CD4-positive, alpha-beta T cell treated with Interleukin-6 for 4 hours (primary cell): ENCODE results near the gene LAMC1.
"Not testable (repeated sequence)": the region's sequence is repeated elsewhere in the genome, so short reads cannot be mapped to it uniquely, and the experiment has no call there.

Experiments
- DNase-seq: peaks from one replicate; pipeline ENCODE4 v3.0.0-alpha.2; 2020; ENCODE audit warnings: mixed read lengths

Gene LAMC1

DNA sequence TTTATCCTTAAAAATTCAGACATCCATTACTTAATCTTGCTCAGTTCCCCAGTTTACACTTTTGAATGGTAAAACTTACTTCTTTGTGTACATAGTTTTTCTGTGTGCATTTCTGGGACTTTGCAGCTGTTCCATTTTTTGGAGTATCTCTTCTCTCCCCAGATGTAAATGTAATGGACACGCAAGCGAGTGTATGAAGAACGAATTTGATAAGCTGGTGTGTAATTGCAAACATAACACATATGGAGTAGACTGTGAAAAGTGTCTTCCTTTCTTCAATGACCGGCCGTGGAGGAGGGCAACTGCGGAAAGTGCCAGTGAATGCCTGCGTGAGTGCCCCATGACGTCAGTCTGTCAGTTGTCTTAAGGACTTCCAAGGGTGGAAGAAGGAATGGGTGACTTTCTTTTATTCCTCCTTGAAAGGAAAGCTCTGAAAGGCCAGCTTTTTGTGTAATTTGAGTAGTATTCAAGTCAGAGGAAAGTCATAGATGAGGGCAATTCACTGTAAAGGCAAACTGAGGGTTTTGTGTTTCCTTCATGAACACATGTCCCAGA, 87.2 kb downstream of the LAMC1 start:
- no peak for DNase-seq

DNA sequence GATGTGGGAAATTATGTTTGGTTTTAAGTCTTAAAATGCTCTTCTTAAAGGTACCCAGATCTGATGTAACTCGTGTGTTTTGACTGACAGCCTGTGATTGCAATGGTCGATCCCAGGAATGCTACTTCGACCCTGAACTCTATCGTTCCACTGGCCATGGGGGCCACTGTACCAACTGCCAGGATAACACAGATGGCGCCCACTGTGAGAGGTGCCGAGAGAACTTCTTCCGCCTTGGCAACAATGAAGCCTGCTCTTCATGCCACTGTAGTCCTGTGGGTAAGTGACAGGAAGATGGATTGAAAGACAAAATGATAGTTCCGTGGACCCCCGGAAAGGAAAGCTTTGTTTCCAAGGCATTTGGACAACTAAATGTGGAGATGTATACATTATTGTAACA, 91.2 kb downstream of the LAMC1 start:
- no peak for DNase-seq

GRCh38 chr1:183116416-183116815, 93.2 kb downstream of the LAMC1 start:
- no peak for DNase-seq

- DNase-seq = no peak
Measured at GRCh38 chr1:183121609-183122008, 98.4 kb downstream of the LAMC1 start.

DNA sequence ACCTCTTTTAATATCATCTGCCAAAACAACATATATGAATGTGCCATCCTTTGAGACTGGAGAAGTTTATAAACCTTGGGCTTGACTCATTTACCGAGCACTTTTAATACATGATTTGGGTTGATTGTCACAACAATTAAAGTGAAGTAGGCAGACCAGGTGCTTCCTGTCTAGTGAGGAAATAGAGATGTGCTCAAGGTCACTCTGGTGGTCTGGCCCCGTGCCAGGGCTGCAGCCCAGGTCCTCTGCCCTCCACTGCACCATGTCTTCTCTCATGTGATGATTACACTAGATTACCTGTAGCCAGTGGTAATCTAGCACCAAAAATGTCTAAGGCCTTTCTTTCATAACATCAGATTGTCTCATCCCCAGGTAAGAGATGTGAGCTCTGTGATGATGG, 101.0 kb downstream of the LAMC1 start:
- no peak for DNase-seq

- DNase-seq = no peak
Measured at GRCh38 chr1:183125279-183125999, 102.2 kb downstream of the LAMC1 start.

DNA sequence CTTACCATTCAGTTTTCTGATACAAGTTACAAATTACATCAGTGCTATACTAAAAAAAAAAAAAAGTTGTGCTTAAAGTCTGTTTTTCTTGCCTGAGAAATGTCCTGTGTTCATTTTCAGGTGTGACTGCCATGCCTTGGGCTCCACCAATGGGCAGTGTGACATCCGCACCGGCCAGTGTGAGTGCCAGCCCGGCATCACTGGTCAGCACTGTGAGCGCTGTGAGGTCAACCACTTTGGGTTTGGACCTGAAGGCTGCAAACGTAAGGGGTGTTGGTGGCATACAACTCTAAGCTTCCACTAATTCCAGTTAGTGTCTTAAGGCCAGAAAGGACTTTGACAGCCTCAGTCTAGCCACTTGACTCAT, 102.8 kb downstream of the LAMC1 start:
- no peak for DNase-seq

GRCh38 chr1:183126528-183126927, 103.3 kb downstream of the LAMC1 start:
- DNase-seq = no peak

DNA sequence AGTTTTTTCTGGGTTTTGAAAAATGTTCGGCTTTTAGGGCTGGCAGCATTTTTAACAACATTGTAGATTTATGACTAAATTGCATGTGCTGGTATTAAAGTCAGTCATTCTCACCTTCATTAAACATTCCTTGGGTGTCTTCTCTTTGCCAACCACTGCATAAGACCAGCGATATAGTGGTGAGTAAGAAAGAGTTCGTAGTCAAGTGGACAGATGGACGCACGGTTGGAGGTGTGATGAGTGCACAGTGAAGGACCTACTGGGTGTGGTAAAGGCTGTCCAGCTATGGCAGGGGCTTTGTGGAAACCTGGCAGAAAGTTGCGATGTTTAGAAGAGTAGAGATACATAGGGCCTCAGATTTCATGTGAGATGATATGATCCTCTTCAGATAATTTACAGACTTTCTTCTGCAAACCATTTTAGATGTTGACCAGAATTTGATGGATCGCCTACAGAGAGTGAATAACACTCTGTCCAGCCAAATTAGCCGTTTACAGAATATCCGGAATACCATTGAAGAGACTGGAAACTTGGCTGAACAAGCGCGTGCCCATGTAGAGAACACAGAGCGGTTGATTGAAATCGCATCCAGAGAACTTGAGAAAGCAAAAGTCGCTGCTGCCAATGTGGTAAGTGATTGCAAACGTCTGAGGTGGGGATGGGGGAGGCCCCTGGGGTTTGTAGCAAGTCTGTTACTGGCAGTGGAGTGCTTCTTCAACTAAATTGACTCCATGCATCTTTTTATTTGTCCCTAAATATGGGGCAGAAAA, 106.9 kb downstream of the LAMC1 start:
- DNase-seq = no peak

DNA sequence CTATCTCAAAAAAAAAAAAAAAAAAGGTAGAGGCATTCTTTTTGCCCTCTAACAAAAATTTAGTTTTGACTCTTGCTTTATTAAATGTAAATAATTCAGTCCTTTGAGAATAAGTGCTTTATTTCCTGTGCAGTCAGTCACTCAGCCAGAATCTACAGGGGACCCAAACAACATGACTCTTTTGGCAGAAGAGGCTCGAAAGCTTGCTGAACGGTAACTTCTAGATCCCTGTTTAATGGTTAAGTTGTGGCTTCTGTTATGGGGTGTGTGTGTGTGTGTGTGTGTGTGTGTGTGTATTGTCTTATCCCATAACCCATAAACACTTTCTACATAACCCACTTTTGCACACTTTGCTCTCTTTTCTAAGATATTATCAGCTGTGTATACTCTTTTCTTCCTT, 107.9 kb downstream of the LAMC1 start:
- DNase-seq = no peak

- no peak for DNase-seq
Measured at GRCh38 chr1:183135336-183135735, 112.1 kb downstream of the LAMC1 start.

DNA sequence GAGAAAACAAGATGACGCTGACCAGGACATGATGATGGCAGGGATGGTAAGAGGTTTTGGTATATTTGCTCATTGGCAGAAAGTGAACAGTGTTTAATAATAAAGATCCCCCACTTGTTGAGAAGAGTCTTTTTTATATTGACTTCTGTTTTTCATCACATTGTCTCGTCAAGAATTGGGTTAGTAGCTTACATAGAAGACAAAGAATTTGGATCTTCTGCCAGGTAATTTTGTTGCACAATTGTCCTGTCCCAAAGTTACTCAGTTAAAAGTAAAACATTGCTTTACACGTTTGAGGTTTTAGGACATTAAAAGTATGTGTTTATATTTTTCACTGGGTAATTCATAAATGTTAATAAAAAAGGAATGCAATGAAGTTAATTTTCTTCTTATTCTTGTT, 114.6 kb downstream of the LAMC1 start:
- DNase-seq = no peak

DNA sequence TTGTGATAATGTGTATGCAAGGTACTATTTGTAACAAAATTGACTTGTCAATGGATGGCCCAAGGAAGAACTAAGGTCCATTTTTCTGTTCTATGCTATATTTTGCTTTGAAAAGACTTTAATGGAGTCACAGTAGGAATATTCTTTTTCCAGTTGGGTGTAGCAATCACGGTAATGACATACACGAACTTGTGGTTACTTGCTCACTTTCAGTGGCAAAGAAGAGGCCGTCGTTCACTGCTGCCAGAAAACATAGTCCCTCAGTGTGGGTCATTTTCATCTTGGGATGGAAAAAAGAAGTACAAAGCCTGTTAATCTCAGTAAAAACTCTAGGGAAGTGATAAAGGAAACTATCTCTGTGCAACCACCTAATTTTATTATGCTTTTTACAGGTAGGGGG, 115.1 kb downstream of the LAMC1 start:
- DNase-seq = no peak

- no peak for DNase-seq
Measured at GRCh38 chr1:183139281-183139942, 116.2 kb downstream of the LAMC1 start.

- no peak for DNase-seq
Measured at GRCh38 chr1:183140633-183141032, 117.4 kb downstream of the LAMC1 start.

GRCh38 chr1:183142171-183142570, 119.0 kb downstream of the LAMC1 start:
- DNase-seq = no peak

DNA sequence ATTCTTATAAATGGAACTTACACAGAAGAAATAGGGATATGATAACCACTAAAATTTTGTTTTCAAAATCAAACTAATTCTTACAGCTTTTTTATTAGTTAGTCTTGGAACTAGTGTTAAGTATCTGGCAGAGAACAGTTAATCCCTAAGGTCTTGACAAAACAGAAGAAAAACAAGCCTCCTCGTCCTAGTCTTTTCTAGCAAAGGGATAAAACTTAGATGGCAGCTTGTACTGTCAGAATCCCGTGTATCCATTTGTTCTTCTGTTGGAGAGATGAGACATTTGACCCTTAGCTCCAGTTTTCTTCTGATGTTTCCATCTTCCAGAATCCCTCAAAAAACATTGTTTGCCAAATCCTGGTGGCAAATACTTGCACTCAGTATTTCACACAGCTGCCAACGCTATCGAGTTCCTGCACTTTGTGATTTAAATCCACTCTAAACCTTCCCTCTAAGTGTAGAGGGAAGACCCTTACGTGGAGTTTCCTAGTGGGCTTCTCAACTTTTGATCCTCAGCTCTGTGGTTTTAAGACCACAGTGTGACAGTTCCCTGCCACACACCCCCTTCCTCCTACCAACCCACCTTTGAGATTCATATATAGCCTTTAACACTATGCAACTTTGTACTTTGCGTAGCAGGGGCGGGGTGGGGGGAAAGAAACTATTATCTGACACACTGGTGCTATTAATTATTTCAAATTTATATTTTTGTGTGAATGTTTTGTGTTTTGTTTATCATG, 120.5 kb downstream of the LAMC1 start:
- no peak for DNase-seq

DNA sequence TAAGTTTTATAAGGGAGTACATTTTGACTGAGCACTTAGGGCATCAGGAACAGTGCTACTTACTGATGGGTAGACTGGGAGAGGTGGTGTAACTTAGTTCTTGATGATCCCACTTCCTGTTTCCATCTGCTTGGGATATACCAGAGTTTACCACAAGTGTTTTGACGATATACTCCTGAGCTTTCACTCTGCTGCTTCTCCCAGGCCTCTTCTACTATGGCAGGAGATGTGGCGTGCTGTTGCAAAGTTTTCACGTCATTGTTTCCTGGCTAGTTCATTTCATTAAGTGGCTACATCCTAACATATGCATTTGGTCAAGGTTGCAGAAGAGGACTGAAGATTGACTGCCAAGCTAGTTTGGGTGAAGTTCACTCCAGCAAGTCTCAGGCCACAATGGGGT, 121.5 kb downstream of the LAMC1 start:
- DNase-seq = no peak

- DNase-seq = no peak
Measured at GRCh38 chr1:183147735-183148134, 124.5 kb downstream of the LAMC1 start.

DNA sequence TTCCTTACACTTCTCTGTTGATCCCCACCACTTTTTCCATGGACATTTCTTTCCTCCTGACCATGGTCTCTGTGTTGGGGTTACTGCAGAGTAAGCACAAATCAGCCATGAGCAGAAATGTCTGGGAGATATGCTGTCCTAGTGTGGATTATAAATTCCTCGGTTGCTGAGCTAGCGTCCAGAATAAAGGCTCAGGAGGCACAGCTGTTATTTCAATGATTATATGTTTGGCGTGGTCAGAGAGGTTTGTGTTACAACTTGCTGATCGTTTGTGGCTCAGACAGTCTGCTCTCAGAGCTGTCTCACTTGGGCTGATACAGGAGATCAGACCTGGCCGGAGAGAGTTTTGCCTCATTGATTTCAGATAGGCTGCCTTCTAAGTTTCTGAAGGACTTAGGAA, 125.4 kb downstream of the LAMC1 start:
- DNase-seq = no peak

DNA sequence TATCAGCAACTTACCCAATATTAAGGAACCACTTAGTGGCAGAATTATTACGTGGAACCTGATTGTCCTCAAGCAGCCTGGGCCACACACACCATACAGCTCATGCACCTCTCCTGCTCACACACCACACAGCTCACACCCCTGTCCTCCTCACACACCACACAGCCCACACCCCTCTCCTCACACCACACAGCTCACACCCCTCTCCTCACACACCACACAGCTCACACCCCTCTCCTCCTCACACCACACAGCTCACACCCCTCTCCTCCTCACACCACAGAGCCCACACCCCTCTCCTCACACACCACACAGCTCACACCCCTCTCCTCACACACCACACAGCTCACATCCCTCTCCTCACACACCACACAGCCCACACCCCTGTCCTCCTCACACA, 126.1 kb downstream of the LAMC1 start:
- DNase-seq = no peak

DNA sequence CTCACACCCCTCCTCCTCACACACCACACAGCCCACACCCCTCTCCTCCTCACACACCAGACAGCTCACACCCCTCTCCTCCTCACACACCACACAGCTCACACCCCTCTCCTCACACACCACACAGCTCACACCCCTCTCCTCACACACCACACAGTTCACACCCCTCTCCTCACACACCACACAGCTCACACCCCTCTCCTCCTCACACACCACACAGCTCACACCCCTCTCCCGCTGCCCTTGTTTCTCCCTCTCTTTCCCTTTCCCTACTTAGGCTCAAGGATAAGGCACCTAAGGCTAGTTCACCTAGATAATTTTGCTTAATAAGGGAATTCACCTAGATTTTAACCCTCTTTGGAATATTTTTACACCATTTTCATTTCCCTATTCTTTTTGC, 126.8 kb downstream of the LAMC1 start:
- DNase-seq = not testable (repeated sequence)

DNA sequence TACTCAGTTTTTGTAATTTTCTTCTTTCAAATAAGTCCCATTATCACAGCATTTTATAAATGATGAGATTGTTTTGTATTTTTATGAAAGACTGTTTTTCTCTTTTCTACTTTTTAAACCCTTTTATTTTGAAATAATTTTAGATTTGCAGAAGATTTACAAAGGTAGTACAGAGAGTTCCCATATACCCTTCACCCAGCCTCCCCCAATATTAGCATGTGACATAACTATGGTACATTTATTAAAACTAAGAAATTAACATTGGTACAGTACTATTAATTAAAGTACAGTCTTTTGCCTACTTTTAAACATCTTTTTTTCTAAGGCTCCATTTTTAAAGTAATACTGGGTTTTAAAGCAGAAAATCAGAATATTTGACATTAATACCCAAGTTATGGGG, 127.2 kb downstream of the LAMC1 start:
- no peak for DNase-seq
